ENCODE measurements around the gene IDH3B.

IDH3B gene

DNA sequence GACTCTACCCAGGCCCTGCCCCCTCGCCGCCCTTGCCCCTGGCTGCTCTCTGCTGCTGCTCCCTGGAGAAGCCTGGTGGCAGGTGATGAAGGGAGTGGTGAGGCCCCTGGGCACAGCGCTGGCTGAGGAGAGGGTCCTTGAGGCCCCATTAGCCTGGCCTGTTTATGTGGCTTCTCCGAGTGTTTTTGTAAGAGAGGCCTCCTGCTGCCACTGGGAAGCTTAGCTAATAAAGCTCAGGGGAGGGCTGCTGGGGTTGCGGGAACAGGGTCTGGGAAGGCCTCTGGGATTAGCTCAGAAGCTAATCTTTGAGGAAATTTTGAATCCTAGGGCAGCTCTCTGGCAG, 44.0 kb upstream of the IDH3B start:
- Histone ChIP-seq H3K79me2 (ENCODE audit: low read length) (no peaks in the 10 kb centered on the region), H4K20me1 (ENCODE audit: insufficient read depth, low read length) (no peaks in the 10 kb centered on the region), H3K4me3 (ENCODE audit: low read length) (no peak overlapping the region), H2AFZ (ENCODE audit: low read depth, low read length) (no peak overlapping the region), H3K27me3 (ENCODE audit: low read depth, low read length) (peaks cover 34% of the 10 kb centered on the region), H3K9me3 (ENCODE audit: insufficient read depth, low read length) (no peaks in the 10 kb centered on the region), H3K4me2 (ENCODE audit: low read length) (no peak overlapping the region), H3K36me3 (replicated peaks; ENCODE audit: low read depth, low read length) (no peaks in the 10 kb centered on the region), H3K27ac (ENCODE audit: low read length) (no peak overlapping the region), H3K4me1 (ENCODE audit: low read length) (peaks cover 13% of the 10 kb centered on the region), H3K9ac (ENCODE audit: low read length) (no peak overlapping the region)
- TF ChIP-seq, protein P1, sequence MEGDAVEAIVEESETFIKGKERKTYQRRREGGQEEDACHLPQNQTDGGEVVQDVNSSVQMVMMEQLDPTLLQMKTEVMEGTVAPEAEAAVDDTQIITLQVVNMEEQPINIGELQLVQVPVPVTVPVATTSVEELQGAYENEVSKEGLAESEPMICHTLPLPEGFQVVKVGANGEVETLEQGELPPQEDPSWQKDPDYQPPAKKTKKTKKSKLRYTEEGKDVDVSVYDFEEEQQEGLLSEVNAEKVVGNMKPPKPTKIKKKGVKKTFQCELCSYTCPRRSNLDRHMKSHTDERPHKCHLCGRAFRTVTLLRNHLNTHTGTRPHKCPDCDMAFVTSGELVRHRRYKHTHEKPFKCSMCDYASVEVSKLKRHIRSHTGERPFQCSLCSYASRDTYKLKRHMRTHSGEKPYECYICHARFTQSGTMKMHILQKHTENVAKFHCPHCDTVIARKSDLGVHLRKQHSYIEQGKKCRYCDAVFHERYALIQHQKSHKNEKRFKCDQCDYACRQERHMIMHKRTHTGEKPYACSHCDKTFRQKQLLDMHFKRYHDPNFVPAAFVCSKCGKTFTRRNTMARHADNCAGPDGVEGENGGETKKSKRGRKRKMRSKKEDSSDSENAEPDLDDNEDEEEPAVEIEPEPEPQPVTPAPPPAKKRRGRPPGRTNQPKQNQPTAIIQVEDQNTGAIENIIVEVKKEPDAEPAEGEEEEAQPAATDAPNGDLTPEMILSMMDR (IDR thresholded peaks at IDR 0.05; ENCODE audit: low read depth, low read length) = no peak
- TF ChIP-seq EZH2phosphoT487 (IDR thresholded peaks at IDR 0.05; ENCODE audit: low read depth) = no peak

DNA sequence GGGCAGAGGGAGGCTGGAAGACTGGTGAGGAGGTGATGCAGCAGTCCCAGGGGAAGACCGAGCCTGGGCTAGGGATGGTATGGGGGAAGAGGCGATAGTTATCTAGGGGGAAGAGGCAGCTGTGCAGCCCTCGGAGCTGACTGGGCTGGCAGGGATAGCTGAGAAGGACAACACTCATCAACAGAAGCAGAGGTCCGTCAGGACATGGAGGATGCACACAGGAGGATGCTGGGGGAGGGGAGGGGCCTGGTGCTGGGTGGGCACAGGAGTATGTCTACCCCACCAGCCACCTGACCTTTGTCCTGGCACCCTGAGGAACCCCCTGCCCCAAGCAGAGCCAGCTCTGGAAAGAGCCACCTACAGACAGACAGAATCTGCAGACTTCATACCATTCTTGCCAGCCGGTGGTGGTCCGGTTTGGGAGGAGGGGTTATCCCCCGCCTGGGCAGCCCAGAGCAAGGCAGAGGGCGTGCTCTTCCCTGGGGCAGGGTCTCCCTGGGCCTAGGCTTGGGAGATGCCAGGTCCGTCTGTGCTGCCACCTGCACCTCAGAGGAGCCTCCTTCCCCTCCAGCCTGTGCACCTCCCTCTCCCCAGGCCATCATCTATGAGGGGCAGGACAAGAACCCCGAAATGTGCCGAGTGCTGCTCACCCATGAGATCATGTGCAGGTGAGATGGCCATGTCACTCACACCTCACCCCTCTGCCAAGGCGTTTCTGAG, 43.5 kb upstream of the IDH3B start:
- TF ChIP-seq, protein P1 (IDR thresholded peaks at IDR 0.05; ENCODE audit: low read depth, low read length) = no peak
- TF ChIP-seq EZH2phosphoT487 (IDR thresholded peaks at IDR 0.05; ENCODE audit: low read depth) = no peak
- H4K20me1 ChIP-seq (ENCODE audit: insufficient read depth, low read length) = no peaks in the 10 kb centered on the region
- H3K79me2 ChIP-seq (ENCODE audit: low read length) = no peaks in the 10 kb centered on the region
- no peaks in the 10 kb centered on the region for H3K9me3 ChIP-seq (ENCODE audit: insufficient read depth, low read length)
- no peaks in the 10 kb centered on the region for H3K36me3 ChIP-seq (replicated peaks; ENCODE audit: low read depth, low read length)
- H3K4me2 ChIP-seq (ENCODE audit: low read length) = peak overlapping the region; percentile 61; the same call in 1 of the 2 replicates
- no peak overlapping the region for H3K9ac ChIP-seq (ENCODE audit: low read length)
- peak overlapping the region; percentile 43; the same call in 1 of the 2 replicates for H2AFZ ChIP-seq (ENCODE audit: low read depth, low read length)
- H3K4me1 ChIP-seq (ENCODE audit: low read length) = peaks cover 13% of the 10 kb centered on the region
- peaks cover 30% of the 10 kb centered on the region for H3K27me3 ChIP-seq (ENCODE audit: low read depth, low read length)
- H3K4me3 ChIP-seq (ENCODE audit: low read length) = peak overlapping the region; percentile 32; the same call in 1 of the 2 replicates
- no peak overlapping the region for H3K27ac ChIP-seq (ENCODE audit: low read length)

GRCh38 chr20:2706688-2707352, 42.8 kb upstream of the IDH3B start:
- no peaks in the 10 kb centered on the region for H4K20me1 ChIP-seq (ENCODE audit: insufficient read depth, low read length)
- peaks cover 13% of the 10 kb centered on the region for H3K4me1 ChIP-seq (ENCODE audit: low read length)
- H2AFZ ChIP-seq (ENCODE audit: low read depth, low read length) = peak overlapping the region; percentile 43; the same call in 1 of the 2 replicates
- H3K9ac ChIP-seq (ENCODE audit: low read length) = 0 out of 2 replicates have a peak overlapping the region, but pooled peaks have one; percentile 1
- no peak for TF ChIP-seq EZH2phosphoT487 (IDR thresholded peaks at IDR 0.05; ENCODE audit: low read depth)
- TF ChIP-seq, protein P1 (IDR thresholded peaks at IDR 0.05; ENCODE audit: low read depth, low read length) = no peak
- peak overlapping the region; percentile 61 for H3K4me2 ChIP-seq (ENCODE audit: low read length)
- H3K27ac ChIP-seq (ENCODE audit: low read length) = no peak overlapping the region
- no peaks in the 10 kb centered on the region for H3K79me2 ChIP-seq (ENCODE audit: low read length)
- H3K9me3 ChIP-seq (ENCODE audit: insufficient read depth, low read length) = no peaks in the 10 kb centered on the region
- peaks cover 23% of the 10 kb centered on the region for H3K27me3 ChIP-seq (ENCODE audit: low read depth, low read length)
- H3K36me3 ChIP-seq (replicated peaks; ENCODE audit: low read depth, low read length) = no peaks in the 10 kb centered on the region
- H3K4me3 ChIP-seq (ENCODE audit: low read length) = peak overlapping the region; percentile 32; the same call in 1 of the 2 replicates

DNA sequence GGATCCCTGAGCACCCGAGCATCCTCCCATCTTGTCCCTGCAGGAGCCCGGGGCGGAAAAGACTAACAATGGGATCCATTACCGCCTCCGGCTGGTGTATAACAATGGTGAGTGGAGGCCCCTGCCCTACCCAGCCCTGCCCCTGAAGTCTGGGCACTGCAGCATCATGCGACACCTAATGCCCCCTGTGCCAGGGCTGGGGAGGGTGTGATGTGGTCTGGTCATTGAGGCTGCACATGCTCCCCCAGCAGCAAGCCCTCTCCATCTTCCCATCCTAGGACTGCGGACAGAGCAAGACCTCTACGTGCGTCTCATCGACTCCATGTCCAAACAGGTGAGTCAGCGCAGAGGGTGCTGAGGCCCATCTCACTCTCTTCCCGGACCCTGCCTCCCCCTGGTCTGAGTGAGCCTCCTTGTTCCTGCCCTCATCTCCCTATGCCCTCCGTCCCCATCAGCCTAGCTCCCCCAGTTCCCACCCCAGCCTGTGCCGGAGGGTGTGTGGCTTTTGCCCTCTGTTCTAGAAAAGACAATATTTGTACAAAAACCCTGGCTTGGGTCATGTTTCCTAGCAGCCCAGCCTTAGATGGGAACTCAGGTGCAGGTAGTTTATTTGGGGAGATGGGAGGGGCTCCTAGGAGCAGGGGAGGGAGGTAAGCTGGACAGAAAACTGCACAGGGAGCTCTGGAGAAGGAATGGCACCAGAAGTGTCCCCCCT, 42.1 kb upstream of the IDH3B start:
- peak overlapping the region; percentile 61 for H3K4me2 ChIP-seq (ENCODE audit: low read length)
- no peaks in the 10 kb centered on the region for H4K20me1 ChIP-seq (ENCODE audit: insufficient read depth, low read length)
- no peaks in the 10 kb centered on the region for H3K36me3 ChIP-seq (replicated peaks; ENCODE audit: low read depth, low read length)
- H3K9ac ChIP-seq (ENCODE audit: low read length) = no peak overlapping the region
- no peaks in the 10 kb centered on the region for H3K9me3 ChIP-seq (ENCODE audit: insufficient read depth, low read length)
- TF ChIP-seq EZH2phosphoT487 (IDR thresholded peaks at IDR 0.05; ENCODE audit: low read depth) = no peak
- TF ChIP-seq, protein P1 (IDR thresholded peaks at IDR 0.05; ENCODE audit: low read depth, low read length) = no peak
- no peak overlapping the region for H3K4me3 ChIP-seq (ENCODE audit: low read length)
- peak overlapping the region; percentile 43; the same call in 1 of the 2 replicates for H2AFZ ChIP-seq (ENCODE audit: low read depth, low read length)
- H3K27ac ChIP-seq (ENCODE audit: low read length) = no peak overlapping the region
- peaks cover 13% of the 10 kb centered on the region for H3K4me1 ChIP-seq (ENCODE audit: low read length)
- H3K79me2 ChIP-seq (ENCODE audit: low read length) = no peaks in the 10 kb centered on the region
- H3K27me3 ChIP-seq (ENCODE audit: low read depth, low read length) = peaks cover 16% of the 10 kb centered on the region
